IMR-90 (cell line): Measurements from ENCODE around the gene APLN. TPM values are rescaled to one million over a fixed set of nuclear protein-coding genes. Genes with fewer than 3 reads are reported as not detected.

Experiments used
- ATAC-seq: fragments of 200-7000 bp; cut with Tn5 transposase; 2 replicates; pipeline ENCODE4 v1.9.1; 2020; ENCODE audit warnings: low read depth, mild to moderate bottlenecking, moderate library complexity
- BruUV-seq: library from RNA; stranded (reverse); fragments of 400-500 nt; replicated peaks from 2 replicates; lab custom pipeline; 2021; lab: Mats Ljungman, UMichigan
- CTCF ChIA-PET: fragments of 300-600 bp; formaldehyde crosslinking; extraction: SDS; loops from one replicate; lab custom pipeline; 2021; ENCODE audit warnings: antibody characterized with exemption; lab: Yijun Ruan, JAX
- POLR2A ChIA-PET: fragments of 300-600 bp; sonication (Branson Sonifier 250); formaldehyde crosslinking; loops from one replicate; lab custom pipeline; 2022; ENCODE audit warnings: antibody characterized with exemption; ENCODE audit not compliant: unreplicated experiment; lab: Charles Lee
- DNase-seq: peaks from one replicate; pipeline ENCODE4 v3.0.0; 2013
- H2AFZ ChIP-seq: replicated peaks from 2 replicates; pipeline ENCODE3; 2013; ENCODE audit warnings: low read length, mild to moderate bottlenecking; ENCODE audit not compliant: poor library complexity
- H2AK5ac ChIP-seq: 2 replicates; pipeline ENCODE4 v1.6.1; 2013; ENCODE audit warnings: low read depth, low read length, inconsistent platforms
- H2AK9ac ChIP-seq: replicated peaks from 2 replicates; pipeline ENCODE3; 2013; ENCODE audit warnings: mild to moderate bottlenecking, low read depth, low read length, moderate library complexity; ENCODE audit not compliant: poor library complexity
- H2BK120ac ChIP-seq: 2 replicates; pipeline ENCODE4 v1.6.1; 2013; ENCODE audit warnings: low read depth, low read length, inconsistent platforms
- H2BK15ac ChIP-seq: 3 replicates; pipeline ENCODE4 v1.6.1; 2013; ENCODE audit warnings: low read depth, low read length, inconsistent platforms
- H2BK20ac ChIP-seq: 2 replicates; pipeline ENCODE4 v1.6.1; 2013; ENCODE audit warnings: low read depth, mild to moderate bottlenecking, inconsistent platforms, low read length, moderate library complexity
- H2BK5ac ChIP-seq: 2 replicates; pipeline ENCODE4 v1.6.1; 2013; ENCODE audit warnings: mild to moderate bottlenecking, low read depth, low read length, inconsistent platforms; ENCODE audit not compliant: poor library complexity, severe bottlenecking
- H3K14ac ChIP-seq: replicated peaks from 2 replicates; pipeline ENCODE4 v1.6.1; 2013; ENCODE audit warnings: low read depth, low read length, inconsistent platforms
- H3K18ac ChIP-seq: 2 replicates; pipeline ENCODE4 v1.6.1; 2013; ENCODE audit warnings: low read depth, low read length, control low read depth
- H3K23ac ChIP-seq: 2 replicates; pipeline ENCODE4 v1.6.1; 2013; ENCODE audit warnings: low read depth, low read length, inconsistent platforms
- H3K27ac ChIP-seq: 2 replicates; pipeline ENCODE4 v1.5.1; 2013; ENCODE audit warnings: mild to moderate bottlenecking, control low read depth, low read length; ENCODE audit not compliant: insufficient read depth
- H3K27me3 ChIP-seq: 2 replicates; pipeline ENCODE4 v1.6.1; 2013; ENCODE audit warnings: low read length; ENCODE audit not compliant: control insufficient read depth, insufficient read depth
- H3K36me3 ChIP-seq: 2 replicates; pipeline ENCODE4 v1.6.1; 2013; ENCODE audit warnings: low read length, mixed read lengths; ENCODE audit not compliant: control insufficient read depth, insufficient read depth
- H3K4ac ChIP-seq: 2 replicates; pipeline ENCODE4 v1.6.1; 2013; ENCODE audit warnings: low read depth, low read length, inconsistent platforms
- H3K4me1 ChIP-seq: 2 replicates; pipeline ENCODE4 v1.6.1; 2013; ENCODE audit warnings: low read length, mixed read lengths; ENCODE audit not compliant: control insufficient read depth, insufficient read depth
- H3K4me2 ChIP-seq: 2 replicates; pipeline ENCODE4 v1.6.1; 2013; ENCODE audit warnings: low read depth, mild to moderate bottlenecking, control low read depth, low read length, moderate library complexity
- H3K4me3 ChIP-seq: 2 replicates; pipeline ENCODE4 v1.5.1; 2013; ENCODE audit warnings: low read depth, mild to moderate bottlenecking, control low read depth, low read length, moderate library complexity; ENCODE audit not compliant: insufficient read depth
- H3K56ac ChIP-seq: 2 replicates; pipeline ENCODE4 v1.6.1; 2013; ENCODE audit warnings: low read length, inconsistent platforms; ENCODE audit not compliant: insufficient read depth; ENCODE audit errors: extremely low read depth
- H3K79me1 ChIP-seq, 2 experiments: 2 replicates each; pipeline ENCODE4 v1.6.1; 2013; ENCODE audit warnings: low read length in 2 of 2, inconsistent platforms in 1 of 2, low read depth in 1 of 2
- H3K9ac ChIP-seq: 2 replicates; pipeline ENCODE4 v1.6.1; 2013; ENCODE audit warnings: low read depth, low read length, control low read depth
- H3K9me1 ChIP-seq: 2 replicates; pipeline ENCODE4 v1.6.1; 2013; ENCODE audit warnings: low read length, inconsistent platforms; ENCODE audit not compliant: insufficient read depth
- H3K9me3 ChIP-seq: 2 replicates; pipeline ENCODE4 v1.6.1; 2013; ENCODE audit warnings: low read length; ENCODE audit not compliant: control insufficient read depth, insufficient read depth
- H4K20me1 ChIP-seq: 2 replicates; pipeline ENCODE4 v1.6.1; 2013; ENCODE audit warnings: low read length, inconsistent platforms; ENCODE audit not compliant: insufficient read depth
- H4K5ac ChIP-seq: 2 replicates; pipeline ENCODE4 v1.6.1; 2013; ENCODE audit warnings: mild to moderate bottlenecking, low read depth, low read length, control low read depth
- H4K8ac ChIP-seq, 2 experiments: 2 replicates each; pipeline ENCODE4 v1.6.1; 2013; ENCODE audit warnings: low read depth in 2 of 2, low read length in 2 of 2, control low read depth in 1 of 2, inconsistent platforms in 1 of 2
- H4K91ac ChIP-seq: 2 replicates; pipeline ENCODE4 v1.6.1; 2013; ENCODE audit warnings: low read depth, low read length, inconsistent platforms; ENCODE audit not compliant: insufficient read depth
- BHLHE40 ChIP-seq: fragments of 150-350 bp; IDR thresholded peaks from 2 replicates; pipeline ENCODE4 v1.6.1; 2016; ENCODE audit warnings: mild to moderate bottlenecking, low read depth, low read length
- CEBPB ChIP-seq: IDR thresholded peaks from 2 replicates; pipeline ENCODE4 v1.6.1; 2012; ENCODE audit warnings: low read depth, low read length, improper control_type of control experiment
- FOS ChIP-seq: fragments of 150-350 bp; IDR thresholded peaks from 2 replicates; pipeline ENCODE4 v1.6.1; 2016; ENCODE audit warnings: low read depth, low read length
- MAZ ChIP-seq: IDR thresholded peaks from 2 replicates; pipeline ENCODE4 v1.6.1; 2012; ENCODE audit warnings: low read depth, mild to moderate bottlenecking, low read length, improper control_type of control experiment, moderate library complexity, borderline replicate concordance
- NFE2L2 ChIP-seq: fragments of 150-350 bp; IDR thresholded peaks from 2 replicates; pipeline ENCODE4 v1.6.1; 2016; ENCODE audit warnings: low read depth, mild to moderate bottlenecking, low read length
- POLR2A ChIP-seq: IDR thresholded peaks from 2 replicates; pipeline ENCODE4 v1.6.1; 2012; ENCODE audit warnings: mild to moderate bottlenecking, low read depth, low read length
- RAD21 ChIP-seq: IDR thresholded peaks from 2 replicates; pipeline ENCODE4 v1.6.1; 2012; ENCODE audit warnings: low read length, improper control_type of control experiment
- RCOR1 ChIP-seq: IDR thresholded peaks from 2 replicates; pipeline ENCODE4 v1.6.1; 2012; ENCODE audit warnings: mild to moderate bottlenecking, low read length, improper control_type of control experiment; ENCODE audit not compliant: insufficient replicate concordance
- RFX5 ChIP-seq: IDR thresholded peaks from 2 replicates; pipeline ENCODE4 v1.8.0; 2012; ENCODE audit warnings: low read depth, mild to moderate bottlenecking, low read length, moderate library complexity
- SMC3 ChIP-seq: fragments of 150-350 bp; IDR thresholded peaks from 2 replicates; pipeline ENCODE4 v1.6.1; 2016; ENCODE audit warnings: low read depth, mild to moderate bottlenecking, antibody characterized with exemption, low read length, moderate library complexity
- WGBS, 2 experiments: methylation state at CpG; one replicate each; pipeline versions ENCODE4 v1.1.5 to v1.1.7; 2013; ENCODE audit warnings: missing lambda C conversion rate in 2 of 2; ENCODE audit not compliant: insufficient read length in 1 of 2; ENCODE audit errors: extremely low coverage in 2 of 2; 5-methylcytosine and 5-hydroxymethylcytosine counted together
- dilution Hi-C: fragments of 300-500 bp; cut with HindIII; formaldehyde crosslinking; loops from one replicate; pipeline ENCODE4 v1.14.3; 2018; ENCODE audit warnings: low sequenced_read_pairs; ENCODE audit not compliant: unreplicated experiment
- in situ Hi-C: fragments of 300-500 bp; cut with MboI; formaldehyde crosslinking; loops from 3 replicates; pipeline ENCODE4 v1.14.3; 2019; ENCODE audit warnings: low sequenced_read_pairs, inconsistent platforms, mixed read lengths
- intact Hi-C: fragments of 100-400 bp; cut with micrococcal nuclease; formaldehyde crosslinking; loops from 2 replicates; pipeline ENCODE4 v1.10.0; 2022
- polyA plus RNA-seq, 3 experiments: library from polyadenylated mRNA; depleted of rRNA; stranded (reverse); fragments of >200 nt; gene quantifications; 2 replicates each; pipeline ENCODE4 v1.2.3, GENCODE V29; 2012; ENCODE audit warnings: low replicate concordance in 1 of 3
- total RNA-seq: library from RNA; depleted of rRNA; stranded (reverse); fragments of >200 nt; gene quantifications from 2 replicates; pipeline ENCODE4 v1.2.3, GENCODE V29; 2012
- TF ChIP-seq, protein P1 (sequence below): fragments of 150-350 bp; IDR thresholded peaks from 2 replicates; pipeline ENCODE4 v1.6.1; 2016; ENCODE audit warnings: low read depth, mild to moderate bottlenecking, low read length, moderate library complexity, borderline replicate concordance
- TF ChIP-seq, protein P2 (sequence below): conservative IDR thresholded peaks from 2 replicates; pipeline ENCODE4 v1.5.1; 2012; ENCODE audit warnings: mild to moderate bottlenecking, low read depth, low read length, improper control_type of control experiment
- TF ChIP-seq, protein P3 (sequence below): fragments of 150-350 bp; IDR thresholded peaks from 2 replicates; pipeline ENCODE4 v1.6.1; 2017; ENCODE audit warnings: mild to moderate bottlenecking, antibody characterized with exemption, low read length, low read depth

Gene APLN
- total and polyA plus RNA-seq, 2 of the 4 experiments (the other 2 are of a cell fraction): 0.18 to 0.72 TPM

DNA sequence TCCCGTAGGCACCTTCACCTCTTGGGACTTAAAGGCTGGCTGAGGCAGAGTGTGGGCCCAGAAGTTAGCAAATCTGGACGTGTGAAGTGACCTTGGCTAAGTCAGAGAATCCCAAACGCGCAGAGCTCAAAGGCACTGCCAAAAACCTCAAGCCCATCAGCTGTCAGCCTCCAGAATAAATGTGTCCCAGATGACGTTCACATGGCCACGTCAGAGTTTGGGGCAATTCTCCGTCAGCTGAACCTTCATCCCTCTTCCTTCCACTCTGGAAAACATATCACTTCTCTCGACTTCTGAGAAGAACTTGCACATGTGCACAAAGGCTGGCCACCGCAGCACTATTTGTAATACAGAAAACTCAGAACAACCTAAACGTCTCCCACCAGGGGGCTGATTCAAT lies 35.7 kb upstream of the APLN start:
- ChIA-PET POLR2A (no interaction called here), CTCF (interaction anchor here (1.0 kb wide), 1 partner anchor 23 kb away, joined by 4 read pairs; no protein-coding TSS in a partner anchor)
- 30% methylated on average over 7 of the region's 10 CpGs; no CpG with 5 or more reads in 1 of the 2 experiments for WGBS, 2 experiments
- Histone ChIP-seq H3K36me3 (no peaks in the 10 kb centered on the region), H2BK15ac (no peak overlapping the region), H3K4me2 (no peak overlapping the region), H3K27ac (no peak overlapping the region), H3K9me3 (no peaks in the 10 kb centered on the region; the same call in 1 of the 2 replicates), H3K4me3 (no peak overlapping the region), H2BK5ac (no peak overlapping the region), H4K20me1 (no peaks in the 10 kb centered on the region), H2BK120ac (no peak overlapping the region), H3K14ac (no peak overlapping the region), H3K9me1 (no peaks in the 10 kb centered on the region; the same call in 1 of the 2 replicates), H4K5ac (no peak overlapping the region), H2AFZ (no peak overlapping the region), H2AK5ac (no peak overlapping the region), H3K27me3 (peaks cover 17% of the 10 kb centered on the region), H2AK9ac (no peak overlapping the region), H3K9ac (no peak overlapping the region), H3K56ac (no peak overlapping the region), H3K79me1 (no peaks in the 10 kb centered on the region), H3K23ac (no peak overlapping the region), H3K4ac (no peak overlapping the region), H3K4me1 (no peaks in the 10 kb centered on the region), H2BK20ac (no peak overlapping the region), H4K8ac (no peak overlapping the region), H4K91ac (no peak overlapping the region), H3K18ac (no peak overlapping the region)
- dilution Hi-C loops: no loop called here
- ATAC-seq: no peak
- in situ Hi-C loops: no loop called here
- BruUV-seq: no TSS peak
- peak; percentile 12 for DNase-seq
- intact Hi-C loops: no loop called here
- TF ChIP-seq, protein P1, sequence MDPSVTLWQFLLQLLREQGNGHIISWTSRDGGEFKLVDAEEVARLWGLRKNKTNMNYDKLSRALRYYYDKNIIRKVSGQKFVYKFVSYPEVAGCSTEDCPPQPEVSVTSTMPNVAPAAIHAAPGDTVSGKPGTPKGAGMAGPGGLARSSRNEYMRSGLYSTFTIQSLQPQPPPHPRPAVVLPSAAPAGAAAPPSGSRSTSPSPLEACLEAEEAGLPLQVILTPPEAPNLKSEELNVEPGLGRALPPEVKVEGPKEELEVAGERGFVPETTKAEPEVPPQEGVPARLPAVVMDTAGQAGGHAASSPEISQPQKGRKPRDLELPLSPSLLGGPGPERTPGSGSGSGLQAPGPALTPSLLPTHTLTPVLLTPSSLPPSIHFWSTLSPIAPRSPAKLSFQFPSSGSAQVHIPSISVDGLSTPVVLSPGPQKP: no peak
- TF ChIP-seq BHLHE40 (no peak), RCOR1 (no peak), RAD21 (no peak), SMC3 (no peak), RFX5 (no peak), MAZ (no peak), NFE2L2 (no peak), CEBPB (no peak), FOS (no peak), POLR2A (no peak)
- TF ChIP-seq, protein P2, sequence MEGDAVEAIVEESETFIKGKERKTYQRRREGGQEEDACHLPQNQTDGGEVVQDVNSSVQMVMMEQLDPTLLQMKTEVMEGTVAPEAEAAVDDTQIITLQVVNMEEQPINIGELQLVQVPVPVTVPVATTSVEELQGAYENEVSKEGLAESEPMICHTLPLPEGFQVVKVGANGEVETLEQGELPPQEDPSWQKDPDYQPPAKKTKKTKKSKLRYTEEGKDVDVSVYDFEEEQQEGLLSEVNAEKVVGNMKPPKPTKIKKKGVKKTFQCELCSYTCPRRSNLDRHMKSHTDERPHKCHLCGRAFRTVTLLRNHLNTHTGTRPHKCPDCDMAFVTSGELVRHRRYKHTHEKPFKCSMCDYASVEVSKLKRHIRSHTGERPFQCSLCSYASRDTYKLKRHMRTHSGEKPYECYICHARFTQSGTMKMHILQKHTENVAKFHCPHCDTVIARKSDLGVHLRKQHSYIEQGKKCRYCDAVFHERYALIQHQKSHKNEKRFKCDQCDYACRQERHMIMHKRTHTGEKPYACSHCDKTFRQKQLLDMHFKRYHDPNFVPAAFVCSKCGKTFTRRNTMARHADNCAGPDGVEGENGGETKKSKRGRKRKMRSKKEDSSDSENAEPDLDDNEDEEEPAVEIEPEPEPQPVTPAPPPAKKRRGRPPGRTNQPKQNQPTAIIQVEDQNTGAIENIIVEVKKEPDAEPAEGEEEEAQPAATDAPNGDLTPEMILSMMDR: no peak
- TF ChIP-seq, protein P3, sequence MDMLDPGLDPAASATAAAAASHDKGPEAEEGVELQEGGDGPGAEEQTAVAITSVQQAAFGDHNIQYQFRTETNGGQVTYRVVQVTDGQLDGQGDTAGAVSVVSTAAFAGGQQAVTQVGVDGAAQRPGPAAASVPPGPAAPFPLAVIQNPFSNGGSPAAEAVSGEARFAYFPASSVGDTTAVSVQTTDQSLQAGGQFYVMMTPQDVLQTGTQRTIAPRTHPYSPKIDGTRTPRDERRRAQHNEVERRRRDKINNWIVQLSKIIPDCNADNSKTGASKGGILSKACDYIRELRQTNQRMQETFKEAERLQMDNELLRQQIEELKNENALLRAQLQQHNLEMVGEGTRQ: no peak
